Measurements from ENCODE around the gene EEF1AKMT2. TPM values are rescaled to one million over a fixed set of nuclear protein-coding genes. Genes with fewer than 3 reads are reported as not detected.
A peak's percentile ranks its signal among the peaks of the same experiment; 100 is the strongest.

The EEF1AKMT2 gene
- total and polyA plus RNA-seq, 2 of the 13 experiments (the other 11 are each of a cell fraction or from before 2014, with no cell fraction given) = 11.3 to 19.3 TPM

GRCh38 chr10:124708246-124708779, 83.4 kb downstream of the EEF1AKMT2 start (continued):
- TF ChIP-seq ZBED4 (CRISPR knock-in tag; IDR thresholded peaks at IDR 0.05; ENCODE audit: borderline replicate concordance) (no peak), HNF4A (CRISPR knock-in tag; IDR thresholded peaks at IDR 0.05) (peak; percentile 78), FOXO4 (CRISPR knock-in tag; conservative IDR thresholded peaks at IDR 0.05) (no peak), TOPORS (CRISPR knock-in tag; IDR thresholded peaks at IDR 0.05) (no peak), ZBTB46 (CRISPR knock-in tag; IDR thresholded peaks at IDR 0.05; ENCODE audit: borderline replicate concordance) (no peak), HHEX (CRISPR knock-in tag; IDR thresholded peaks at IDR 0.05) (no peak), STAT5B (CRISPR knock-in tag; IDR thresholded peaks at IDR 0.05) (no peak), ZSCAN25 (CRISPR knock-in tag; IDR thresholded peaks at IDR 0.05) (peak; percentile 91), KMT2A (CRISPR knock-in tag; IDR thresholded peaks at IDR 0.05) (no peak), CHCHD3 (CRISPR knock-in tag; IDR thresholded peaks at IDR 0.05) (no peak), ZNF430 (CRISPR knock-in tag; IDR thresholded peaks at IDR 0.05) (peak; percentile 50; the same call in 1 of the 2 replicates), ZC3H4 (CRISPR knock-in tag; IDR thresholded peaks at IDR 0.05; ENCODE audit: borderline replicate concordance) (no peak), ZNF747 (CRISPR knock-in tag; IDR thresholded peaks at IDR 0.05; ENCODE audit: borderline replicate concordance) (no peak), UBTF (CRISPR knock-in tag; IDR thresholded peaks at IDR 0.05) (0 out of 2 replicates have a peak, but pooled peaks have one; percentile 7), THAP11 (CRISPR knock-in tag; IDR thresholded peaks at IDR 0.05) (no peak; the same call in 1 of the 2 replicates), ZGPAT (CRISPR knock-in tag; IDR thresholded peaks at IDR 0.05) (peak; percentile 50; the same call in 1 of the 2 replicates), ZNF12 (CRISPR knock-in tag; IDR thresholded peaks at IDR 0.05) (no peak), SMAD1 (CRISPR knock-in tag; IDR thresholded peaks at IDR 0.05; ENCODE audit: borderline replicate concordance, low read depth) (no peak), ZNF354B (CRISPR knock-in tag; IDR thresholded peaks at IDR 0.05) (no peak), CENPT (CRISPR knock-in tag; IDR thresholded peaks at IDR 0.05; ENCODE audit: low read depth) (no peak)
